Measurements from ENCODE around the gene CLK2.
"Not testable (repeated sequence)": the region's sequence is repeated elsewhere in the genome, so short reads cannot be mapped to it uniquely, and the experiment has no call there.

Gene CLK2

DNA sequence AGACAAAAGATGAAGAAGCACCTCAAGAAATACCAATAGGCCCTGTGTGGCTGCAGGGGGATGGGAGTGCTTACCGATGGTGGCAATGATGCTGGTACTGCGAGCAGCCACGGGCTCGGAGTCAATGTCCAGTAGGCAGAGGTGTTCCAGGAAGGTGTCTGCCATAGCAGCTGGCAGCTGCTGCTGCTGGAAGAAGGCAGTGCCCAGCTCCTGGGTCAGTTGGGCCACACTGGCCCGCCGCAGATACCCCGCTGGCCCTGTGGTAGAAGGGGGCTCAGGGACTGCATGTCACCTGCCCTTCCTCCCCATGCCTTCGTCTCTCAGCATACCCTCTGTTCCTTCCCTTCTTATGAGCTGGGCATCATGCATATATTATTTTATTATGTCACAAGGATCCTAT lies 26.7 kb upstream of the CLK2 start:
- DNase-seq (ENCODE audit: low read depth, low spot score) = no peak
- no peak overlapping the region for H3K4me3 ChIP-seq (ENCODE audit: low read length)

DNA sequence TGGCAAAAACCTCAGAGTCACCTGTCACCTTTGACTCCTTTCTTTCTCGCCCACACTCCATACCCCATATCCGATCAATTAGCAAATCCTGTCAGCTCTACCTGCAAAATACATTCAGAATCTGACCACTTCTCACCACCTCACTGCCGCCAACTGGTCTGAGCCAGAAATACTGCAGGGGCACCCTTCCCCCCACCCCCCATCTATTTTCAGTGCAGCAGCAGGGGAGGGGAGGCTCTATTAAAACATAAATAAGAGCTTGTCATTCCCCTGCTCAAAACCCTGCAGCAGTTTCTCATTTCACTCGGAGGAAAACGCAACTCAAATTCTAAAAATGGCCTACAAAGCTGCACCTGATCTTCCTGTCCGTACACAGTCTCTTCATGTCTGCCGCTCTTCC lies 24.1 kb upstream of the CLK2 start:
- no peak overlapping the region for H3K4me3 ChIP-seq (ENCODE audit: low read length)
- no peak for DNase-seq (ENCODE audit: low read depth, low spot score)

DNA sequence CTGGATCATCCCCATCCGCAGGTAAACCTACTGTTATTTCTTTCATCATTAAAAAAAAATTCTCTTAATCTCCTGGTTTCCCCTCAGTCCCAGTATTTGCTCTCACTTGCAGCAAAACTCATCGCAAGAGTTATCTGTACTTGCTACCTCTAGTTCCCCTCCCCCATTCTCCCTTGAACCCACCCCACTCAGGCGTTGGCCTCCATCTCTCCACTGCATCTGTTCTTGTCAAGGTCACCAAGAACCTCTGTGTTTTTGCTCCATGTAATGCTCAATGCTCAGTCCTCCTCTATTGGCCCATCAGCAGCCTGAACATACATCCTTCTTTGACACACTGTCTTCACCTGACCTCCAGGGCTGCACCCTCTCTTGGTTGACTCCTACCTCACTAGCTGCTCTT lies 23.4 kb upstream of the CLK2 start:
- no peak for DNase-seq (ENCODE audit: low read depth, low spot score)
- H3K4me3 ChIP-seq (ENCODE audit: low read length) = no peak overlapping the region

DNA sequence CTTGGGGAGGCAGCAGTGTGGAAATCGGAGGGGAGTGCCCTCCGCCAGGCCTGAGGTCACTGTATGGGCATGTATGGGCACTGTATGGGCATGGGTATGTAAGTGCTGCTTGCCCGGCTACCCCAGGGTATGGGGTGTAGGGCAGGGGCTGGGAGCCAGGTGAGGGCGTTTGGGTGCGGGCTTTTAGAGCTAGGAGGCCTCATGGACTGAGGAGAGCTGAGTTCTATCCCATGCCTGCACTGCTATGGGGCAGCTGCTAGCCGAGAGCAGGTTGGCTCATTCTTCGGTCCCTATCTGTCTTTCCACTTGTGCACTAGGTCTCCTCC lies 22.6 kb upstream of the CLK2 start:
- H3K4me3 ChIP-seq (ENCODE audit: low read length) = no peak overlapping the region
- DNase-seq (ENCODE audit: low read depth, low spot score) = no peak

DNA sequence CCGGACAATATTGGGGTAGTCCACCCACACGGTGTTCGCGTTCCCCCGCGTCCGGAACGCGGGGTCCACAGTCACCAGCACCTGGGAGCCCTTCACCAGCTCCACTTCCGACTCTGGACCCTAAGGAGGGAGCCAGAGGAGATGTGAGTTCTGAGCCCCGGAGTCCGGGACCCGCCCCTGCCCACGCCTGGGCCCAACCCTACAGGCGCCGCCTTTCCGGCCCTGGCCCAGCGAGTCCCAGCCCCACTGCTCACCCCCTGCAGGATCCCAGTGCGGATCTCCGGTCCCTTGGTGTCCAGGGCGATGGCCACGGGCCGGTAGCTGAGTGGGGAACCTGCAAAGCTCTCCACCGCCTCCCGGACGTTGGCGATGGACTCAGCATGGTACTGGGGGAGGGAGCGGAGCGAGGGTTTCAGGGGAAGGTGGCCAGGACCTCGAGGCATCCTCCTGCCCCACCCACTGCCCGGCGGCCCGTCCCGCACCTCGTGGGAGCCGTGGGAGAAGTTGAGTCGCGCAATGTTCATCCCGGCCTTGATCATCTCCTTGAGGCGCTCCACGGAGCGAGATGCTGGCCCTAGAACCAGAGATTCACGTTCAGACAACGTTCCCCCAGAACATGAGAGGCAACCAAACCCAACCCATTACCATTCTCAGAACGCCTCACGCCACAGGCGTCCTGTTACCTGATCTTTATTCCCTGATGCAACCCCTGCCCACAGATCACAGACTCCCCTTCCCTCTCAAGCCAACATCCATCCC lies 22.1 kb upstream of the CLK2 start:
- H3K4me3 ChIP-seq (ENCODE audit: low read length) = no peak overlapping the region
- no peak for DNase-seq (ENCODE audit: low read depth, low spot score)

DNA sequence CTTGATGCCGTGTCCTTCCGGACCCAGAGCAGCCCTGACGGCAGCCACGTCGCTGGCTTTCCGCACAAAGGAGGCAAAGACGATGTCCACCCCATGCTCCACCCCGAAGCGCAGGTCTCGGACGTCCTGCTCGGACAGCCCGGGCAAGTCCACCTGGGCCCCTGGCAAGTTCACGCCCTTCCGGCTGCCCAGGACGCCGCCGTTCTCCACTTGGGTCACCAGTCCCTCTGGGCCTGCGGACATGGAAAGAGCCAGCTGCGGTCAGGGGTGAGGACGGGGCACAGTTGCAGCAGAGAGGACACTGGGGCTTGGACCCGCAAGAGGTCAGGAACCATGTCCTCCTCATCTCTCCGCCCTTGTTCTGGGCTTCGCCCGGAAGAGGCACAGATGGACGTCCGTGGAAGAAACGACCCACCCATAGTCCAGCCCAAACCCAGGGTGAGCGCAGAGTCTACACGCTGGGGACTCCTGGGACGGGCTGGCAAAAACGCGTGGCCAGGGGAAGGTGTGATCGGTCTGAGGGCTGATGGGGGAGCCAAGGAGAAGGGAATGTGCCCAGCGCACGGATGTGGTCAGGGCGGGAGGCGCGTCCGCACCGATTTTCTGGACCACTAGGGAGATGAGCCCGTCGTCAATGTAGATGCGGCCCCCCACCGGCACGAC lies 21.3 kb upstream of the CLK2 start:
- H3K4me3 ChIP-seq (ENCODE audit: low read length) = no peak overlapping the region
- DNase-seq (ENCODE audit: low read depth, low spot score) = no peak

DNA sequence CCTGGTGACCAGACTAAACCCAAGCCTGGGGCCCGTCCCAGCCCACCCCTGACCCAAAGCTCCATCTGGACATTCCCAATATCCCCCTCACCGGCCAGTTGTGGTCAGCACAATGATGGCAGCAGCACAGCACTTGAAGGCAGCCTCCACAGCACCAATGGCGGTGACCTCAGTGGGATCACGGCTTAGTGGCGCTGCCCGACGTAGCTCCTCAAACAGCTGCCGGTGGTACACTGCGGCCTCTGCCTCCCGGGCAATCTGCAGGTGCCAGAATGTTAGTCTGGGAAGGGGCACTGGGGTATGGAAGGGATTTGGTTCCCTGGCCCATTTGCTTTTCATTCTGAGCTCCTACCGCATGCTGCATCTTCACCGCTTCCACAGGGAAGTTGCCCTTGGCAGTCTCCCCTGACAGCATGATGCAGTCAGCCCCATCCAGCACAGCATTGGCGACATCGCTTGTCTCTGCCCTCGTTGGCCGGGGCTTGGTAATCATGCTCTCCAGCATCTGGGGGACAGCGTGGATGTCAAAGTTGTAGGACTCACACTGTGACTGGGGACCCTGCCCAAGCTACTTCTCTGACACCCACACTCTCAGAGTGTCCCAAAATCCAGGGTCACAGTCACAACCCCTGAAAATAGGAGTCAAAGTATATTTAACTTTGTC lies 19.9 kb upstream of the CLK2 start:
- no peak for DNase-seq (ENCODE audit: low read depth, low spot score)
- H3K4me3 ChIP-seq (ENCODE audit: low read length) = no peak overlapping the region

DNA sequence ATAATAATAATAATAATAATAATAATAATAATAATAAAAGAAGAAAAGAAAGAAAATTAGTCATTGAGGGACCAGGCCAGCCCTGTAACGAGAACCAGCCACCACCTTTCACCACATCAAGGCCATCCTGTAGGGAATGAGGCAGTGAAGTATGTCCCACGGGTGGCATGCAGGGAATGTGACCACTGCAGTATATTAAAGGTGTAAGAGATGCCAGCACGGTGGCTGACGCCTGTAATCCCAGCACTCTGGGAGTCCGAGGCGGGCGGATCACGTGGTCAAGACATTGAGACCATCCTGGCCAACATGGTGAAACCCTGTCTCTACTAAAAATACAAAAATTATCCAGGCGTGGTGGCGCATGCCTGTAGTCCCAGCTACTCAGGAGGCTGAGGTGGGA lies 17.7 kb upstream of the CLK2 start:
- not testable (repeated sequence) for H3K4me3 ChIP-seq (ENCODE audit: low read length); DNase-seq (ENCODE audit: low read depth, low spot score)

DNA sequence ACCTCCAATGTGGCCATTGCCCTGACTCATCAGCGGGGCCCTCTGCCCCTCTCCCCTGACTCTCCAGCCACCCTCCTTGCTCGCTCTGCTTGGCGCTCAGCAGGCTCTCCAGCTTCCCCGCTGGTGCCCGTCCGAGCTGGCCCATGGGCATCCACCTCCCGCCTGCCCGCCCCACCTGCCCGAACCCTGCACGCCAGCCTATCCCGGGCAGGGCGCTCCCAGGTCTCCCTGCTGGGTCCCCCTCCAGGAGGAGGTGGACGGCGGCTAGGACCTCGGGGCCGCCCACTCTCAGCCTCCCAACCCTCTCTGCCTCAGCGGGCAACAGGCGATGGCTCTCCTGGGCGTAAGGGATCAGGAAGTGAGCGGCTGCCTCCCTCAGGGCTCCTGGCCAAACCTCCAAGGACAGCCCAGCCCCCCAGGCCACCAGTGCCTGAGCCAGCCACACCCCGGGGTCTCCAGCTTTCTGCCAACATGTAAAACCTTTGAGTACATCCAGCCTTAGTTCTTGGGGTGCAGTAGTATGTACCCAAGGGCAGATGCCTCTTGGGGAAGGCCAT lies 14.8 kb upstream of the CLK2 start:
- DNase-seq (ENCODE audit: low read depth, low spot score) = no peak

DNA sequence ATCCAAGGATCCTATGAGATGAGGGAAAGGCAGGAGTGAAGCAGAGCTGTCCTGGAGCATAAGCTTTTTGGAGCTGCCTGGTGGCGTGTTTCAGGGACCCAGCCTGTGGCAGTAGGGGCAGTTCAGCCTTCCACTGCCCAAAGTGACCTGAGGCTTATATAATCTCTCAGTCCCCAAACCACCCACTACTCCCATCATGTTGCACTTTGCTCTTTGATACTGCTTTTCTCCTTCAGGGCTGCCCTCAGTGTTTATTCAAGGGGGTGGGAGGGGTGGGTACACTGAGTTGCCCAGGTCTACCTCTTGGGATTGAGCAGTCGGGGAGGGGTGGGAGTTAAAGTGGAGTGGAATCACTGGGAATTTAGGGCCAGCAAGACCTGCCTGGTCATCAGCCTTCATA lies 13.2 kb upstream of the CLK2 start:
- no peak for DNase-seq (ENCODE audit: low read depth, low spot score)
- H3K4me3 ChIP-seq (ENCODE audit: low read length) = no peak overlapping the region

More for the DNA sequence above, 14.8 kb upstream of the CLK2 start:
- no peak overlapping the region for H3K4me3 ChIP-seq (ENCODE audit: low read length)

DNA sequence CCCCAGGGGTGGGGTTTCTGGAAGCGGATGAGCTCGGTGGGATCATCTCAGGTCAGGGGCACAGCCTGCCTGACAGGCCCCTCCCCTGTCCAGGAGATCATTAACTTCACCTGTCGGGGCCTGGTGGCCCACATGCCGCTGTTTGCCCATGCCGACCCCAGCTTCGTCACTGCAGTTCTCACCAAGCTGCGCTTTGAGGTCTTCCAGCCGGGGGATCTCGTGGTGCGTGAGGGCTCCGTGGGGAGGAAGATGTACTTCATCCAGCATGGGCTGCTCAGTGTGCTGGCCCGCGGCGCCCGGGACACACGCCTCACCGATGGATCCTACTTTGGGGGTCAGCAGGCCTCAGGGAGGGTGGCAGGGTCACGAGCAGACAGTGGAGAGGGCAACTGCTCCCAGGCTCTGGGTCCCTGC lies 12.3 kb upstream of the CLK2 start:
- no peak overlapping the region for H3K4me3 ChIP-seq (ENCODE audit: low read length)
- no peak for DNase-seq (ENCODE audit: low read depth, low spot score)

DNA sequence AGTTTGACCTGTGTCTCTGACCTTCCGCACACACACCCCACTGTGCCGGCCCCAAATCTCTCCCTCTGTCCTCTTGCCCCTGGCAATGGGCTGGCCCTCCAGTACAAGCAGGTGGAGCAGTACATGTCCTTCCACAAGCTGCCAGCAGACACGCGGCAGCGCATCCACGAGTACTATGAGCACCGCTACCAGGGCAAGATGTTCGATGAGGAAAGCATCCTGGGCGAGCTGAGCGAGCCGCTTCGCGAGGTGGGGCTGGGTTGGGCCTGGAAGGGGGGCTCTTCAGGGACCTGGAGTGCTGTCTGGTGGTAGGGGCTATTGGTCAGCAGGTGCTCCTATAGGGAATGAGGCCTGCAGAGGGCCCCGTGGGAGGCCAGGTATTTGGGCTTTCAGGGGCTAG lies 11.8 kb upstream of the CLK2 start:
- DNase-seq (ENCODE audit: low read depth, low spot score) = no peak
- no peak overlapping the region for H3K4me3 ChIP-seq (ENCODE audit: low read length)

DNA sequence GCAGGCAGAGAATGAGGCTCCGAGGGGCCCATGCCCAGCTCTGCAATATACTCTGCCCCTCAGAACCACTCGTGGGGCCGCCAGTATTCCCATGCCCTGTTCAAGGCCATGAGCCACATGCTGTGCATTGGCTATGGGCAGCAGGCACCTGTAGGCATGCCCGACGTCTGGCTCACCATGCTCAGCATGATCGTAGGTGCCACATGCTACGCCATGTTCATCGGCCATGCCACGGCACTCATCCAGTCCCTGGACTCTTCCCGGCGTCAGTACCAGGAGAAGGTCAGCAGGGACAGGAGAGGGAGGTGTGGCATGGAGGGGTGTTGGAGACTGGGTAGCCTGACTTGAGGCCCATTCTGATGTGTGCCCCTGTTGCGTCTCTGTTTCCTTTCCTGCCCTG lies 11.2 kb upstream of the CLK2 start:
- no peak overlapping the region for H3K4me3 ChIP-seq (ENCODE audit: low read length)
- no peak for DNase-seq (ENCODE audit: low read depth, low spot score)

DNA sequence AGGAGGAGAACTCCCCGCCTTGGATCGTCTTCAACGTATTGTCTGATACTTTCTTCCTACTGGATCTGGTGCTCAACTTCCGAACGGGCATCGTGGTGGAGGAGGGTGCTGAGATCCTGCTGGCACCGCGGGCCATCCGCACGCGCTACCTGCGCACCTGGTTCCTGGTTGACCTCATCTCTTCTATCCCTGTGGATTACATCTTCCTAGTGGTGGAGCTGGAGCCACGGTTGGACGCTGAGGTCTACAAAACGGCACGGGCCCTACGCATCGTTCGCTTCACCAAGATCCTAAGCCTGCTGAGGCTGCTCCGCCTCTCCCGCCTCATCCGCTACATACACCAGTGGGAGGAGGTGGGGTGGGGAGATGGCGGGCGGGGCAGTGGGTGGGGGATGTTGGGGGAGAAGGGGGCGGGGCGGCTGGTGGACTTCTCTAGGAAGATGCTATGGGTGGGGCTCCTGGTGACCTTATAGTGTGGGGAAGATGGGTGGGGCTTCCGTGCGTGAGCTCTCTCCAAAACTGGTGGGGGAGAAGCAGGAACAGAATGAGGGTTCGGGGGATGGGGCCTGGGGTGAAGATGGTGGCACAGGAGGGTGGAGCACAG lies 9.3 kb upstream of the CLK2 start:
- DNase-seq (ENCODE audit: low read depth, low spot score) = no peak
- H3K4me3 ChIP-seq (ENCODE audit: low read length) = no peak overlapping the region

DNA sequence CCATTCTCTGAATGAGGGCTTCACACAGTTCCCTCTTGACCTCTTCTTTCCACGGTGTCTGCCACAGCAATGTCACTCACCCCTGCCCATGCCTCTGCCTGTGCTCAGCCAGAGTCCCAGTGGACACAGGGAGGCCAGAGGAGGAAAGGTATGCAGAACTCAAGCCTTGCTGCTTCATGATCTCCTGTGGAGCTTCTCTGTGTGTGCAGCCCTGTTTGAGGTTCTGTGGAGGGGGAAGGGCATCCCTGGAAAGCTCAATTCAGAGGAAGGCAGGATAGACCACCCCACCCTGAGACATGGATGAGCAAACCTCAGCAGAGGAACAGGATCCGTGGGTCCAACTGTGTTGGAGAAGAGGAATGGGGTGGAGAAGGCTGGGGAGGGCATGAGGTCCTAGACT lies 6.0 kb upstream of the CLK2 start:
- no peak overlapping the region for H3K4me3 ChIP-seq (ENCODE audit: low read length)
- no peak for DNase-seq (ENCODE audit: low read depth, low spot score)

DNA sequence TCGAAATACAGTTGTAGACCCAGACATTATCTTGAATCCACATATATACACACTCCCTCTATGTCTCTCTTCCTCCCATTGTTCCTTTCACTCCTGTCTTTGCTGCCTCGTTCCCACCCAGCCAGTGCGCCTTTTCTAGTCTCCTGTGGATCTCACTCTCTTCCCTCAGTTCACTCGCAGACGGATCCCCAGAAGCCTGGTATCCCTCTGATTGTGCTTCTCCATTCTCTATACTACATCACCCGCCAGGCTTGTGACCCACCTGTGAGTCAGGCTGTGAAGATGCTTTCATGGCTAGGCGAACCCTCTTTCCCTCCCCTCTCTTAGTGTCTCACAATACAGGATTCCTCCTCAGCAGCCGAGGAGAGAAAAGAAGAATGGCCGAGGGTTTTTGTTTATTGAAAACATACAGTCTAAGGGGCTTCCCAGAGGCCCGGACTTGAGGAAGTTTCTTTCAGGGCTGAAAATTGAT lies 5.4 kb upstream of the CLK2 start:
- DNase-seq (ENCODE audit: low read depth, low spot score) = no peak
- peak overlapping the region; percentile 76; the same call in 1 of the 2 replicates for H3K4me3 ChIP-seq (ENCODE audit: low read length)

DNA sequence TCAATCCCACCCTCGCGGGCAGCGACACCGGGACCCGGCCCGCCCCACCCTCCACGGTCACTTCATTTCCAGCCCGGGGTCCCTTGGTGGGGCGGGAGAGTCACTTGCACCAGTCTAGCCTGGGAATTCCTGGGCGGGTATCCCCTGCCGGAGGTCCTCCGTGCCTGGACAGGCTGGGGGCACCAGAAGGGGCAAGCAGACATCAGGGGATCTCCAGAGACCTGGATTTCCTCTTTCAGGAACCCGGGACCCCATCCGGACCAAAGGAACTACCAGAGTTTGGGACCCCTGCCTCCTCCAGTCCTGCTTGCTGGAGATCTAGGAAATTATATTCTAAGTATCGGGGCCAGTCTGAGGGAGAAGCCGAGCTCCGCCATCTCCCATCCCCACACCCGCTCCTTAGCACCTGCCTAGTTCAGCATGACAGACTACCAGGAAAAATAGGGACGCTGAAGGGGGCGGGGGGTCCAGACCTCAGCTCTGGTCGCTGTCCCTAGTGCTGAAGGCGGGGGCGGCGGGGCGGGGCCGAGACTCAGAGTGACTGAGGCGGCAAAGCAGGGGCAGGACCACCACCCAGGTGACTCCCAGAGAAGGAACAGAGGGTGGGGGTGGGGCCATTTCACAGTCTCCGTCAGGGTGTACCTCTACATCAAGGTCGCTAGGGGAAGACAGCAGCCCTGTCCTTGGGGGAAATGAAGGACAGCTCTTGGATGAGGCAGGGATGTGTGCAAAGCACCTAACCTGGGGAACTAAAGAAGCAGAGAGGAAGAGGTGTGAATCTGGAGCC lies 4.8 kb upstream of the CLK2 start:
- DNase-seq (ENCODE audit: low read depth, low spot score) = peak; percentile 77
- peak overlapping the region; percentile 76 for H3K4me3 ChIP-seq (ENCODE audit: low read length)

DNA sequence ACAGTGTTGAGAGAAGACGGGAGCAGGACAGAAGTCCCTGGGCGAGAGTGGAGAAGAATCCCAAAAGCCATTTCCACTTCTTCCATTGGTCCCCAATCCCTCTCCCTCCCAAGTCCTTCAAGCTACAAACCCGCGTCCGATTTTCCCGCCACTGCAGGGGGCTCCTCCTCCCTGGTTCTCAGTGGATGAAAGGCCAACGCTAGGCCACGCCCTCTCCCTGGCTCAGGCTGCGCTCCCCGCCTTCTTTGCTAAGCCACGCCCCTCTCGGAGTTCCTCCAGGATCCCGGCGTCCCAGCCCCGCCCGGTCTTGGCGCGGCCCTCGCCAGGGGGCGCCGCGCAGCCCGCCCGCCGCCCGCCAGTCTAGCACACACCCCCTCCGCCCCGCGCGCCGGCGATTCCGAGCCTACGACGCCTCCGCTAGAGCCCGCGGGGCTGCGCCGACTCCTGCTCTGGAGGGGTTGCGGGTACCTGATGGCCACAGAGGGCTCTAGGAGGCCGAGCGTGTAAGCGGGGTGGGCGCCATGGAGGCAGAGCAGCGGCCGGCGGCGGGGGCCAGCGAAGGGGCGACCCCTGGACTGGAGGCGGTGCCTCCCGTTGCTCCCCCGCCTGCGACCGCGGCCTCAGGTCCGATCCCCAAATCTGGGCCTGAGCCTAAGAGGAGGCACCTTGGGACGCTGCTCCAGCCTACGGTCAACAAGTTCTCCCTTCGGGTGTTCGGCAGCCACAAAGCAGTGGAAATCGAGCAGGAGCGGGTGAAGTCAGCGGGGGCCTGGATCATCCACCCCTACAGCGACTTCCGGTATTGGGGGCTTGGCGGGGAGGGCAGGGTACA lies 4.0 kb upstream of the CLK2 start, which contains the start of gene HCN3:
TSS of gene HCN3 (plus strand) at position 394 of the 832 bp plus-strand sequence. CDS start at position 522, 128 bp downstream.
- peak; percentile 91 for DNase-seq (ENCODE audit: low read depth, low spot score)
- H3K4me3 ChIP-seq (ENCODE audit: low read length) = peak within 1 kb of the TSS; percentile 76
